GM19023 (cell line): ENCODE results near the gene PTPN23.
"Not testable (repeated sequence)": the region's sequence is repeated elsewhere in the genome, so short reads cannot be mapped to it uniquely, and the experiment has no call there.

ENCODE experiments used
- ATAC-seq: cut with Tn5 transposase; IDR thresholded peaks from one replicate; pipeline ENCODE4 v1.9.1; 2021; ENCODE audit warnings: mild to moderate bottlenecking, moderate library complexity; ENCODE audit not compliant: unreplicated experiment

PTPN23 gene

DNA sequence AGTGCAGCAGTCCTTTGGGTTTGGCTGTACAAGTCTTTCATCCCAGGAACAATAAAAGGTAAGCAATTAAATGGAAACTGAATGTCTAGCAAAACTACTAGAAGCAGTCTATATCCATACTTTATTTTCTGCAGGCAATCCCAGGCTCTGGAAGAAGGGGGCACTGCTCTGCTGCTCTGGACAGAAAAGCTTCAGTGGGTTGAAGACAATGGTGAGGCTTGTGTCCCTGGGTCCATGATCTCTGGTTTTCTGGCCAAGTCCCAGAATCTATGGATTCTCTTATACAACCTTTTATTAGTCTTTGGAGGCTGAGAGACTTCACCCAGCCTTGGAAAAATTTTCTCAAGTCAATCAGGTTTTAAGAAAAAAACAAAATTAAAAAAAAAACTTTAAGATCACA is 59.3 kb downstream of the PTPN23 start:
- ATAC-seq = no peak

DNA sequence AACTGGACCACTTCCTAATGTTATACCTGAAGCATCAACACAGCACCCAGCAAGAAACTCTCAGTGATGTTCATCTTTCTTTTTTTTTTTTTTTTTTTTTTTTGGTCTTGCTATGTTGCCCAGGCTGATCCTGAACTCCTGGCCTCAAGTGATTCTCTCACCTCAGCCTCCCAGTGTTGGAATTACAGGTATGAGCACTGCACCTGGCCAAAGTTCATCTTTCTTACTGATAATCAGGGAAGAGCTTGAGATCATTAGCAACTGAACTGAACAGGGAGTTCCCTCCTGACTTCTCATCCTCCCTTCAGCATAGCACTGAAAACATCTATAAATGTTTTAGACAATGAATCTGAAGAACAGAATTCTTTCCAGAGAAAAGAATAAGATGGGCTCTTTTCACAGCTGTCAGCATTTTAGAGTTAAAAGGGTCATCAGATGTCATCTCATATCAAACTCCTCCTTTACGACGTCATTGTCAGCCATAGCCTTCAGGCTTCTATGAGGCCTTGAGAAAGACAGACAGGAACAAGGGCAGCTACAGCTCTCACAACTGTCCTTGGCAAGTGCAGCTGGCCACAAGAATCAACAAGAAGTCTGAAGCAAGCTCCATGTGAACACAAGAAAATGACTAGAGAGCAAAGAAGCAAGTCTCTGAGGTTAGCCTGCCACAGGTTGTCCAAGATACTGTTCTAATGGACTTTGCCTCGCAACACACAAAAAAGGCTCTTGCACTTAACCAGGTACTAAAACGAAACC is 61.2 kb downstream of the PTPN23 start:
- no peak for ATAC-seq

DNA sequence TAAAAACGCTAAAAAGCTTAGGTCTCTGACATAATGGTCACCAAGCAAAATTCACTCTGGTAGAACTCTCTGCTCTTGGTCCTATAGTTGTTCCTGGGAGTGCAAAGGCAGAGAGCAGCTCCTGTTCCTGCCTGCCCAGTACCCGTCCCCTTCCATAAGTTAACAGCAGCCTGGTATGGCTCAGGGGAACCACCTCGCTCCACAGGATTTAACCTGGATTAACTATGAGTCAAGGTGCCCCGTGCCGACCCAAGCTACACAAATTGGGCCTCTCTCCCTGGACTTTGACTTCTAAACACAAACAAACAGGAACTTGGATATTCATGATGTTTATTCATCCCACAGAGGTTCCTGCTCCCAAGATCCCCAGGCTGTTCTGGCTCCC is 62.8 kb downstream of the PTPN23 start:
- no peak for ATAC-seq

DNA sequence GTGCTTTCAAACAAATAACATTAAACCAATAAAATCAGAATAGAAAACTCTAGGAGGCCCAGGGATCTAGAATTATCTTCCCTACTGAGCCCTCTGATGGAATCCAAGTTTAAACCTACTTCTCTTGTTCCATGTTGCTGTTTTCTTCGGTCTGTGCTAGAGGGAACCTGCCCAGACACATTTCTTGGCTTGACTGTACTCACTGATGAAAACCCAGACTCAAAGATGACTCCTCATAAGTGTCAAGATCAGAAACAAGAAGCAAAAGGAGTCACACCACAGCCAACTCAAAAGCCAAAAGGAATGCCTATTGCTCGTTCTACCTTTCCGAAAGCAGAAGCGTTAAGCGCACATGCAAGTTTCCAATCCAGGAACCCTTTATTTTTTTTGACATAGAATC is 63.3 kb downstream of the PTPN23 start:
- ATAC-seq = no peak

DNA sequence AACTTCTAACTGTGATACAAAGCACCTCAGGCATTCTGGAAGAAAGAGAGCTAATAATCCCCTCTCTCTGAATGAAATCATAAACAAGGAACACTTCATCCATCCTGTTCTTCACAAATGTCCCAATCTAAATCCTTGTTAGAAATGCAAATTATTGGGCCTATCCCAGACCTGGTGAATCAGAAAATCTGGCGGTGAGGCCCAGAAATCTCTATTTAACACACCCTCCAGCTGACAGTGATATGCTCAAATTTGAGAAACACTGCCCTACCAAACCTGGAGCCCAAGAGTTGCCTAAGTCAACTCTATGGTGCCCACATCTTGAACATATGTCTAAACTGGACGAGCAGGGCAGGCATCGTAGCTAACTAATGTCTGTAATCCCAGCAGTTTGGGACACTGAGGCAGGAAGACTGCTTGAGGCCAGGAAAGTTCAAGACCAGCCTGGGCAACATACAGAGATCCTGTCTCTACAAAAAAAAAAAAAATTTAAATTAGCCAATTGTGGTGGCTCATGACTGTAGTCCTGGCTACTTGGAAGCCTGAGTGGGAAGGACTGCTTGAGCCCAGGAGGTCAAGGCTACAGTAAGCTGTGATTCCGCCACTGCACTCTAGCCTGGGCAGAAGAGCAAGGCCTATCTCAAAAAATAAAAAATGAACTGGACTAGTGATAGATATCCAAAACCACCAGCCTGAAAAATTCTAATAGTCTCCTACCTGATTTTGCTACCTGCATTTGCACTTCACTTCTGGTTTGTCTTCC is 71.8 kb downstream of the PTPN23 start:
- ATAC-seq = no peak

DNA sequence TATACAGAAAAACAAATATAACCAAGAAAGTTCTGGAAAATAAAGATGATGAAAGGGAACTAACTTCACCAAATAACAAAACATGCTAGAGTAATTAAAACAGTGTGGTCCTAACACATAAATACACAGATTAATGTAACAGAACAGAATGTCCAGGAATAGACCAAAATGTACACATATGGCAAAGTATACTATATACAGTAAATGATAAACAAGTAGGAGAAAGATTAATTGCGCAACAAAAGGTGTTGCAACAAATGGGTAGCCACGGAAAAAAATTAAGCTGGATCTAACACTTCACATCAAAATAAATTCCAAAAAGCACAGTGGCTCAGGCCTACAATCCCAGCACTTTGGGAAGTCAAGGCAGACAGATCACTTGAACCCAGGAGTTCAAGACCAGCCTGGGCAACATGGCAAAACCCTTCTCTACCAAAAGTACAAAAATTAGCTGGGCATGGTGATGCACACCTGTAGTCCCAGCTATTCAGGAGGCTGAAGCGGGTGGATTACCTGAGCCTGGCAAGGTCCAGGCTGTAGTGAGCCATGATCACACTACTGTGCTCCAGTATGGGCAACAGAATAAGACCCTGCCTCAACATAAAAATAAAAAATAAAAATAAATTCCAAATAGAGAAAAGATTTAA is 75.1 kb downstream of the PTPN23 start:
- ATAC-seq = no peak

DNA sequence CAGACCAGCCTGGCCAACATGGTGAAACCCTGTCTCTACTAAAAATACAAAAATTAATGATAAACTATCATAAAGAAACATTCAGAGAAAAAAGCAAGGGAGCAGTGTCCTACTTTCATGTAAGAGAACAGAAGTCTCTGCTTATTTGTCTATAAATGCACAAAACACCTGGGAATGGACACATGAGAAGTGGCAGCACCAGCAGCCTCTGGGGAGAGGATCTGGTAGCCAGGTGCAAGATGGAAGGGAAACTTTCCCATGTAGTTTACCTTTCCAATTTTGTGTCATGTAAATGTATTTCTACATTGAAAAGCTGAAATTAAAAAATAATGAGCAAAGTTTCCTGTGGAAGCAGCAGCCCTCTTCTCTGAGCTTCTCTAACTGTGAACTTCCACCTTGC is 76.2 kb downstream of the PTPN23 start:
- ATAC-seq = no peak

DNA sequence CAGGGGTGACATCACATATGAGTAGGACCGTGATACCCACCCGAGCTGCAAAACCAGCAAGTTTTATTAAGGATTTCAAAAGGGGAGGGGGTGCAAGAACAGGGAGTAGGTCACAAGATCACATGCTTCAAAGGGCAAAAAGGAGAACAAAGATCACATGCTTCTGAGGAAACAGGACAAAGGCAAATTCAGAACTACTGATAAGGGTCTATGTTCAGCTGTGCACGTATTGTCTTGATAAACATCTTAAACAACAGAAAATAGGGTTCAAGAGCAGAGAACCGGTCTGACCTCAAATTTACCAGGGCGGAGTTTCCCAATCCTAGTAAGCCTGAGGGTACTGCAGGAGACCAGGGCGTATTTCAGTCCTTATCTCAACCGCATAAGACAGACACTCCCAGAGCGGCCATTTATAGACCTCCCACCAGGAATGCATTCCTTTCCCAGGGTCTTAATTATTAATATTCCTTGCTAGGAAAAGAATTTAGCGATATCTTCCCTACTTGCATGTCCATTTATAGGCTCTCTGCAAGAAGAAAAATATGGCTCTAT is 78.8 kb downstream of the PTPN23 start:
- ATAC-seq = not testable (repeated sequence)
